ENCODE measurements around the gene SHISAL1. TPM values are rescaled to one million over a fixed set of nuclear protein-coding genes. Genes with fewer than 3 reads are reported as not detected.

SHISAL1 gene
- total RNA-seq, 4 donors from 2014 or later, result 0.17 to 0.89 (median 0.22) TPM

DNA sequence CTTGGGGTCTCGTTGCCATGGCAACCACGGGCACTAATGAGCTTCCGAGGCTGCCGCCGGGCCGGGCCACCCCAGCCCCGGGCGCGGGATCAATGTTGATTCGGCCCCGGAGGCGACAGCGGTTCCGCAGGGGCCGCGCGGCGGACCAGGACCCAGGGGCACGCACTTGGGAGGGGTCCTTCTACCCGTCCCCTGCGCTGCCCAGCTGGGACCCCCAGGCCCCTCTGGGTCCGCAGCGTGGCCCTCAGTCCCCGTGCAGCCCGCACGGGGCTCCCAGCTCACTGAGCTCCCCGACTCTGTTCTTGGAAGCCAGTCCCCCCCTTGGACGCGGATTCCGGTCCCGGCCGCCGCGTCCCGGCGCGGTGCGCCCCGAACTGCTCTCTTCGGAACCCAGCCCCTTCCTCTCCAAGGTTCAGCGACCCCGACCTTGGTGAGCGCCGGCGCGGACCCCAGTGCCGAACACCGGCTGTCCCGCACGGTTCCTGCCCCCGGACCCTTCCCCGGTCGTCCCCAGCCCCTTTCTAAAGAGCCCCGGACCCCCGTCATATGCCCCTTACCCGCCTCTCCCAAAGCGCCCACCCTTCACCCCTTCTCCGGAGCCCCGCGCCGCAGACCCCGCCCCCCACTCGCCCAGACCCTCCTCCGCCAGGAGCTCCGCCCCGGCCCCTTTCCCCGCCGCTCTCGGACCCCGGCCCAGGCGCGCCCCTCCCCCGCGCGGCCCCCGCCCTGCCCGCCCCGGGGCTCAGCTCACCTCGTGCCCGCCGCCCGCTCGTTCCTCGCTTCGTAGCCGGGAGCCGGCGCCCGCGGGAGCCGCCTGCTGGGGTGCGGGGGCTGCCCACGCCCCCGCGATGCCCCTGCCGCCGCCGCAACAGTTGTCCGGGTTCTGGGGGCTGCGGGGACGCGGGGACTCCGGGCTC lies 18.3 kb upstream of the SHISAL1 start:
- Histone ChIP-seq H3K27ac (no peak overlapping the region), H3K27me3 (peaks cover 74% of the 10 kb centered on the region), H3K9me3 (no peaks in the 10 kb centered on the region), H3K36me3 (no peaks in the 10 kb centered on the region), H3K4me1 (peaks cover 23% of the 10 kb centered on the region), H3K4me3 (peak overlapping the region; percentile 50)
- WGBS, result 3% methylated on average over 47 of the region's 103 CpGs
- TF ChIP-seq POLR2AphosphoS5 (IDR thresholded peaks at IDR 0.05) (no peak), POLR2A (IDR thresholded peaks at IDR 0.05) (no peak)
- TF ChIP-seq, protein P1, sequence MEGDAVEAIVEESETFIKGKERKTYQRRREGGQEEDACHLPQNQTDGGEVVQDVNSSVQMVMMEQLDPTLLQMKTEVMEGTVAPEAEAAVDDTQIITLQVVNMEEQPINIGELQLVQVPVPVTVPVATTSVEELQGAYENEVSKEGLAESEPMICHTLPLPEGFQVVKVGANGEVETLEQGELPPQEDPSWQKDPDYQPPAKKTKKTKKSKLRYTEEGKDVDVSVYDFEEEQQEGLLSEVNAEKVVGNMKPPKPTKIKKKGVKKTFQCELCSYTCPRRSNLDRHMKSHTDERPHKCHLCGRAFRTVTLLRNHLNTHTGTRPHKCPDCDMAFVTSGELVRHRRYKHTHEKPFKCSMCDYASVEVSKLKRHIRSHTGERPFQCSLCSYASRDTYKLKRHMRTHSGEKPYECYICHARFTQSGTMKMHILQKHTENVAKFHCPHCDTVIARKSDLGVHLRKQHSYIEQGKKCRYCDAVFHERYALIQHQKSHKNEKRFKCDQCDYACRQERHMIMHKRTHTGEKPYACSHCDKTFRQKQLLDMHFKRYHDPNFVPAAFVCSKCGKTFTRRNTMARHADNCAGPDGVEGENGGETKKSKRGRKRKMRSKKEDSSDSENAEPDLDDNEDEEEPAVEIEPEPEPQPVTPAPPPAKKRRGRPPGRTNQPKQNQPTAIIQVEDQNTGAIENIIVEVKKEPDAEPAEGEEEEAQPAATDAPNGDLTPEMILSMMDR (IDR thresholded peaks at IDR 0.05), result no peak
- DNase-seq (ENCODE audit: low spot score in 2 of 2), result no peak

DNA sequence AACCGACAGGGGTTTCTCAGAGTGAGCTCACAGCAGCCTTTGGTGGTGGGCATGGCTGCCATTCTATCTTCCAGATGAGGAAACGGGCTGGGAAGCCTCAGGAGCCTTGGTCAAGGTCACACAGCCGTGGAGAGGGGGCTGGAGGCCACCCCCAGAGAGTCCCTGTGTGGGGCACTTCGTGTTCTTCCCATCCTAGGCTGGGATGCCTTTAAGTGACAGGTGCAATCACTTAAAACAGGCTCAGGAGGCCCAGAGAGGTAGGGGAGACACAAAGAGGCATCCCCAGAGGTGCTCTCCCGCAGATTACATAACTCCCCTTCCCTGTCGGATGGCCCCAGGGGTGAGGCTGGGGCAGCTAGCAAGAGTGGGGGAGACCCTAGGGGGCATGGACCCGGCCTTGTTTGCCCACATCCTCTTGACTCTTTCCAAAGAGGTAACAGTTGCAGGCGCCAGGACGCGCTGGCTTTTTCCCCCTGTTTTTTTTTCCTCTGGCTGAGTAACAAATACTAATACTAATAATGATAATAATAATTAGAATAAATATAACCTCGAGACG lies 17.5 kb upstream of the SHISAL1 start:
- no peaks in the 10 kb centered on the region for H3K9me3 ChIP-seq
- H3K27ac ChIP-seq, result no peak overlapping the region
- no peak for DNase-seq (ENCODE audit: low spot score in 2 of 2)
- TF ChIP-seq, protein P1 (IDR thresholded peaks at IDR 0.05), result no peak
- TF ChIP-seq POLR2A (IDR thresholded peaks at IDR 0.05), result no peak
- TF ChIP-seq POLR2AphosphoS5 (IDR thresholded peaks at IDR 0.05), result no peak
- TF ChIP-seq EP300 (IDR thresholded peaks at IDR 0.05), result no peak
- peaks cover 69% of the 10 kb centered on the region for H3K27me3 ChIP-seq
- H3K36me3 ChIP-seq, result no peaks in the 10 kb centered on the region
- peak overlapping the region; percentile 50 for H3K4me3 ChIP-seq
- WGBS, result 29% methylated on average over 9 of the region's 12 CpGs
- H3K4me1 ChIP-seq, result peaks cover 31% of the 10 kb centered on the region

DNA sequence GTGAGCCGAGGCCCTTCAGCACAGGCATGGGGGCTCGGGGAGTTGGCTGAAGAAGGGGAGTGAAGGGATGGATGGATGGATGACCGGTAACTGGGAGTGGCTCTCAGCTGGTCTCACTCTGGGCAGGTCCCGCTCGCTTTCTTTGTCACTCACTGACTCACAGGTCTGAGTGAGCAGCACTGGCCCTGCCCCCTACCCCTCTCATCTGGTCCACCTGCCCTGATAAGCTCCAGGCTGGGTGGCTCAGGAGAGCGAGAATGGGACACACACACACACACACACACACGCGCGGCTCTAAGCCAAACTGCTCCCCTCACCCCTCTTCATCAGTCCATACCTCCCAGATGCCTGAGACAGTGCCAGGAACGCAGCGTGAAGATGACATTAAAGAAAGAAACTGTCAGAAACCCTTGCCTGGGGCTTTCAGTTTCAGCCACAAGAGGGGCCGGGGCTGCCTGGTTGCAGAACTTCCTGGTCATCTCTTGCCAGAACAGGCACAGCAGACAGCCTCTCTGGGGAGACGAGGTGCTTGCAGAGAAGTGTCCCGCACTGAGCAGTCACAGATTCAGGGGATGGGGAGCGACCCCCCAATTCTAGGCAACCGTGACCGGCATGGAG lies 16.5 kb upstream of the SHISAL1 start:
- WGBS, result 64% methylated on average over 16 of the region's 17 CpGs

DNA sequence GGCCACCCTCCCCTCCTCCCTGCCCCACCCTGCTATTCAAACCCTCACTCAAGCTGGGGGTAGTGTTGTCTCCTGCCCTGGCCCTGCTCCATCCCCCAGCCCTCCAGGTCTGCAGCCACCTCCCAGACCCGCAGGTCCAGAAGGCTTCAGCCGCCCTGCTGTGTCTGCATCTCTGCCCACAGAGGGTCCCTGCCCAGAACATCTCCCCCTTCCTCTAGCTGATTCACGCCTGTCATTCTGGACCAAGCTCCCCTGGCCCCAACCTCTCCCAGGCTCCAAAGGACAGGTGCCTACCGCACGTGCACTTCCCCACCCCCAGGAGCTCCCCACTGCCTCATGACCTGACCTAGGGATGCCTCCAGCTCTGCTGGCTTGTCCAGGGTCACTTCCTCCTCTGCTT lies 16.0 kb upstream of the SHISAL1 start:
- WGBS, result 81% methylated on average over 5 of the region's 5 CpGs
- TF ChIP-seq POLR2AphosphoS5 (IDR thresholded peaks at IDR 0.05) (no peak), POLR2A (IDR thresholded peaks at IDR 0.05) (no peak), EP300 (IDR thresholded peaks at IDR 0.05) (no peak)
- TF ChIP-seq, protein P1 (IDR thresholded peaks at IDR 0.05), result no peak
- no peaks in the 10 kb centered on the region for H3K36me3 ChIP-seq
- H3K27ac ChIP-seq, result no peak overlapping the region
- H3K9me3 ChIP-seq, result no peaks in the 10 kb centered on the region
- peaks cover 31% of the 10 kb centered on the region for H3K4me1 ChIP-seq
- no peak for DNase-seq (ENCODE audit: low spot score in 2 of 2)
- no peak overlapping the region for H3K4me3 ChIP-seq
- peaks cover 61% of the 10 kb centered on the region for H3K27me3 ChIP-seq

More for the DNA sequence above, 16.5 kb upstream of the SHISAL1 start:
- H3K27ac ChIP-seq, result no peak overlapping the region
- DNase-seq (ENCODE audit: low spot score in 2 of 2), result no peak
- H3K9me3 ChIP-seq, result no peaks in the 10 kb centered on the region
- no peak overlapping the region for H3K4me3 ChIP-seq
- H3K4me1 ChIP-seq, result peaks cover 31% of the 10 kb centered on the region
- TF ChIP-seq, protein P1 (IDR thresholded peaks at IDR 0.05), result no peak
- TF ChIP-seq POLR2AphosphoS5 (IDR thresholded peaks at IDR 0.05) (no peak), POLR2A (IDR thresholded peaks at IDR 0.05) (no peak), EP300 (IDR thresholded peaks at IDR 0.05) (no peak)
- no peaks in the 10 kb centered on the region for H3K36me3 ChIP-seq
- H3K27me3 ChIP-seq, result peaks cover 64% of the 10 kb centered on the region

DNA sequence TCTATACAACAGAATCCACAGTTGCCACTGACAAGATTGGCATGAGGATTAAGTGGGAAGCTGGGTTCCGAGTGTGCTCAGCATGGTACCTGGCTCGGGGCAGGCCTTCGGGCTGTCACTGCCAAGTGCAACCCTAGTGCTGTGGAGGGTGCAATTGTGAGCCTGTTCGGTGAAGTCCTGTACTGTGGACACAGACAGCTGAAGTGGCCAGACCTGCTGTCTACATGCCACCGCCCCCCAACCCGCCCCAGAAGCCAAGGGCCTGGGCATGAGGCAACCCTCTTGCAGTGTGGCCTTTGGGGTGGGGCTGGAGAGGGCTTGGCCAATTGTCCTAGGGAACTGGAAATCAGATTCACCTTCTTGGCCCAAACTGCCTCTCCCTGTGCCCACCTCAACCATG lies 15.6 kb upstream of the SHISAL1 start:
- TF ChIP-seq, protein P1 (IDR thresholded peaks at IDR 0.05), result no peak
- TF ChIP-seq POLR2A (IDR thresholded peaks at IDR 0.05) (no peak), EP300 (IDR thresholded peaks at IDR 0.05) (no peak), POLR2AphosphoS5 (IDR thresholded peaks at IDR 0.05) (no peak)
- Histone ChIP-seq H3K27ac (no peak overlapping the region), H3K4me3 (no peak overlapping the region), H3K9me3 (no peaks in the 10 kb centered on the region), H3K36me3 (no peaks in the 10 kb centered on the region), H3K27me3 (peaks cover 56% of the 10 kb centered on the region), H3K4me1 (peaks cover 31% of the 10 kb centered on the region)
- DNase-seq (ENCODE audit: low spot score in 2 of 2), result no peak
- 71% methylated on average over 3 of the region's 6 CpGs for WGBS
